Left forelimb (tissue), 1 donor: ENCODE data around the gene CMSS1.
A peak's percentile ranks its signal among the peaks of the same experiment; 100 is the strongest.

Experiments
- DNase-seq: peaks from one replicate; pipeline ENCODE4 v3.0.0-alpha.2; 2018; ENCODE audit warnings: low spot score

Gene CMSS1

GRCh38 chr3:99903869-99904268 is 86.2 kb downstream of the CMSS1 start:
- no peak for DNase-seq

GRCh38 chr3:99907959-99908544 is 90.4 kb downstream of the CMSS1 start:
- no peak for DNase-seq

- no peak for DNase-seq
These were observed 92.2 kb downstream of the CMSS1 start for GRCh38 chr3:99909714-99910495.

- DNase-seq = no peak
These were observed 93.2 kb downstream of the CMSS1 start for GRCh38 chr3:99910752-99911290.

- DNase-seq = no peak
These were observed 93.8 kb downstream of the CMSS1 start for GRCh38 chr3:99911433-99911832.

- no peak for DNase-seq
These were observed 98.3 kb downstream of the CMSS1 start for GRCh38 chr3:99915906-99916432.

- no peak for DNase-seq
These were observed 101.1 kb downstream of the CMSS1 start for GRCh38 chr3:99918715-99919114.

GRCh38 chr3:99919694-99920093 is 102.0 kb downstream of the CMSS1 start:
- DNase-seq = no peak

GRCh38 chr3:99920481-99921376 is 103.1 kb downstream of the CMSS1 start:
- DNase-seq = peak; percentile 71

GRCh38 chr3:99921377-99921695 is 103.7 kb downstream of the CMSS1 start:
- DNase-seq = no peak

- DNase-seq = no peak
These were observed 104.3 kb downstream of the CMSS1 start for GRCh38 chr3:99921986-99922385.

GRCh38 chr3:99923873-99924272 is 106.2 kb downstream of the CMSS1 start:
- DNase-seq = no peak

GRCh38 chr3:99925584-99926230 is 108.0 kb downstream of the CMSS1 start:
- no peak for DNase-seq

- no peak for DNase-seq
These were observed 110.2 kb downstream of the CMSS1 start for GRCh38 chr3:99927671-99928457.

- DNase-seq = no peak
These were observed 111.4 kb downstream of the CMSS1 start for GRCh38 chr3:99928771-99929744.

- DNase-seq = peak; percentile 80
These were observed 112.1 kb downstream of the CMSS1 start for GRCh38 chr3:99929745-99930139.

GRCh38 chr3:99931059-99931458 is 113.4 kb downstream of the CMSS1 start:
- no peak for DNase-seq

- no peak for DNase-seq
These were observed 116.5 kb downstream of the CMSS1 start for GRCh38 chr3:99933971-99934750.
